Cardiac muscle cell (in vitro differentiated cells and primary cell): ENCODE data around the gene RGS7BP. TPM values are rescaled to one million over a fixed set of nuclear protein-coding genes. Genes with fewer than 3 reads are reported as not detected.

ENCODE experiments used
- DNase-seq, 2 donors: peaks; one replicate each; pipeline versions ENCODE4 v3.0.0 to v3.0.0-alpha.2; 2010 to 2017; ENCODE audit warnings: low read depth in 1 of 2, low spot score in 1 of 2
- H3K27ac ChIP-seq: fragments of 200-600 bp; sonication (generic); 2 replicates; pipeline ENCODE4 v1.5.1; 2016
- H3K27me3 ChIP-seq: fragments of 200-600 bp; sonication (generic); 2 replicates; pipeline ENCODE4 v1.6.0; 2016; ENCODE audit warnings: control low read depth
- H3K36me3 ChIP-seq: fragments of 200-600 bp; sonication (generic); 2 replicates; pipeline ENCODE4 v1.5.1; 2016; ENCODE audit warnings: control low read depth
- H3K4me1 ChIP-seq: fragments of 200-600 bp; sonication (generic); 2 replicates; pipeline ENCODE4 v1.8.1; 2017; ENCODE audit warnings: low read depth, mild to moderate bottlenecking, mixed run types
- H3K4me3 ChIP-seq: fragments of 200-600 bp; sonication (generic); 2 replicates; pipeline ENCODE4 v1.5.1; 2016; ENCODE audit warnings: mild to moderate bottlenecking
- H3K9me3 ChIP-seq: fragments of 200-600 bp; sonication (generic); 2 replicates; pipeline ENCODE4 v1.5.1; 2017; ENCODE audit warnings: low read depth, mild to moderate bottlenecking, control low read depth
- CTCF ChIP-seq: IDR thresholded peaks from 2 replicates; pipeline ENCODE4 v1.5.1; 2012; ENCODE audit warnings: low read depth, mild to moderate bottlenecking, low read length
- polyA plus RNA-seq: library from polyadenylated mRNA; unstranded; fragments of >200 nt; fragmentation: Nextera tagmentation; extraction: Ambion mirVana; gene quantifications from 2 replicates; pipeline ENCODE4 v1.2.1, GENCODE V29; 2016
- total RNA-seq: library from RNA; depleted of rRNA; stranded (reverse); fragments of >200 nt; gene quantifications from 2 replicates; pipeline ENCODE4 v1.2.3, GENCODE V29; 2016

RGS7BP gene
- total and polyA plus RNA-seq, 2 experiments from 2014 or later, result 0.45 TPM; not detected in 1

DNA sequence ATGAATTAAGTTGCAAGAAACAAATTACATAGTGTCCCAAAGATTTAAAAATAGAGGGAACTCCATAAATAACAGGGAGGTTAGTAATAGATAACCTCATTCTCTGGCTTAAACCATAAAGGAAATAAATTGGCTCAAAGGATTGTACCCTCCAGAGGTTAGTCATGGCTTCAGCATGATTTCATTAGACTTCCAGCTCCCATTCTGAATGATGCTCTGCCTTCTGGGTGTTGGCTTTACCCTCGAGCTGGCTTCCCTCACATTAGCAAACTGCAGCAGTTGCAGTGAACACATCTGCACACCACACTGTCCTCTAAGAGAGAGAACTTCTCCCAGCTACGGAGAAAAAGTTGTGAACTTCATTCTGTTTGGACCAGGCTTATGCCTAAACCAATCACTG lies 70.4 kb downstream of the RGS7BP start:
- DNase-seq, result no peak
- Histone ChIP-seq H3K36me3 (no peaks in the 10 kb centered on the region), H3K27ac (no peak overlapping the region), H3K27me3 (no peaks in the 10 kb centered on the region), H3K4me1 (no peaks in the 10 kb centered on the region), H3K9me3 (no peaks in the 10 kb centered on the region), H3K4me3 (no peak overlapping the region)
- TF ChIP-seq CTCF, result no peak

- Histone ChIP-seq H3K36me3 (no peaks in the 10 kb centered on the region), H3K4me3 (no peak overlapping the region), H3K9me3 (no peaks in the 10 kb centered on the region), H3K4me1 (no peaks in the 10 kb centered on the region), H3K27ac (no peak overlapping the region), H3K27me3 (no peaks in the 10 kb centered on the region)
- TF ChIP-seq CTCF, result no peak
- DNase-seq, result no peak
Measured at GRCh38 chr5:64585646-64586045, 79.8 kb downstream of the RGS7BP start.

DNA sequence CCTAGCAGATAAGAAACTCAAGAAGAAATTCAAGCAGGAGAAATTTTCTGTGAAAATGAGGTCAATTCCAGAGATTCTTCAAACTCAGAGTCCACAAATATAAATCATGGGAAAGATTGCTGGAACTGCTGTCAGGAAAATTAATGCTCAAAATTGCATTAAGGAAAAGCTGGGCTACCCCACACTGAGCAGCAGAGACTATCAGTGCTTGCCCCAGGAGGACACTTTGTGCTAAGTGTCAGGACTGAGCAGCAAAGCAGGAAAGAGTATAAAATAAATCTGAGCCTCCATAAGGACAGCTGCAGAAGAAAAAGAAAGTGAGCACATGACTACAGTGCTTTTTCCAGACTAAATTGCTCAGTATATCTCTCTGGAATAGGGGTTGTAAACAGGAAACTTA lies 81.6 kb downstream of the RGS7BP start:
- Histone ChIP-seq H3K4me3 (no peak overlapping the region), H3K4me1 (no peaks in the 10 kb centered on the region), H3K36me3 (no peaks in the 10 kb centered on the region), H3K27me3 (no peaks in the 10 kb centered on the region), H3K27ac (no peak overlapping the region), H3K9me3 (no peaks in the 10 kb centered on the region)
- no peak for TF ChIP-seq CTCF
- no peak for DNase-seq

DNA sequence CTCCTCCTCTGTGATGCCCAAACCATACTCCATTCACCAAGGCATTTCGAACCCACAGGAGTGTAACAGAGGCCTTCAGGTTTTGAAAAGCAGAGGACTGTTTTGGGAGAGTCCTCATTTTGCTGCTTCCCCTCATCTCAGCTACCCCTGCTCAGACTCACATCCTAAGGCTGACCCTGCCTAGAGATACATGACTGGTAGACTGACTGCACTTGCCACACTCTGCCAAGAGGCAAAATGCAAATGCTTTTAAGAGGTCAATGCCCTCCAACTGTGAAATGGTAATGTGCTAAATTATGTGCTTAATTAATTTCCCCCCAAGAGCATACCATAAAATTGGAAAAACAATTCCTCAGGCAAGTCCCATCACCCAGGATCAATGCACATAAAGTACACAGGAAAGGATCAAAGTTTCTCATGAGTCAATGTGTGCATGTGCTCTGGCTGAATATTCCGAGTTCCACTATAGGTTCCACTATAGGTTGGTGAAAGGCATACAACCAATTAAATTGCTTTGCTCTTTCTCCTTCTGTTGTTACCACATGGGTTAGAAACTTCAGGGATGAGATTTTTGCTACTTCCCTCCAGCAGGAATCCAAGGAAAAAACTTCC lies 87.0 kb downstream of the RGS7BP start:
- TF ChIP-seq CTCF, result no peak

GRCh38 chr5:64594025-64594424 lies 88.2 kb downstream of the RGS7BP start:
- H3K9me3 ChIP-seq, result no peaks in the 10 kb centered on the region
- no peak overlapping the region for H3K4me3 ChIP-seq
- no peak for DNase-seq
- no peaks in the 10 kb centered on the region for H3K4me1 ChIP-seq
- no peaks in the 10 kb centered on the region for H3K27me3 ChIP-seq
- H3K36me3 ChIP-seq, result no peaks in the 10 kb centered on the region
- no peak overlapping the region for H3K27ac ChIP-seq
- no peak for TF ChIP-seq CTCF

More for the DNA sequence above, 87.0 kb downstream of the RGS7BP start:
- no peak overlapping the region for H3K4me3 ChIP-seq
- no peaks in the 10 kb centered on the region for H3K4me1 ChIP-seq
- H3K27ac ChIP-seq, result no peak overlapping the region
- H3K27me3 ChIP-seq, result no peaks in the 10 kb centered on the region
- H3K9me3 ChIP-seq, result no peaks in the 10 kb centered on the region
- DNase-seq, result no peak
- no peaks in the 10 kb centered on the region for H3K36me3 ChIP-seq

DNA sequence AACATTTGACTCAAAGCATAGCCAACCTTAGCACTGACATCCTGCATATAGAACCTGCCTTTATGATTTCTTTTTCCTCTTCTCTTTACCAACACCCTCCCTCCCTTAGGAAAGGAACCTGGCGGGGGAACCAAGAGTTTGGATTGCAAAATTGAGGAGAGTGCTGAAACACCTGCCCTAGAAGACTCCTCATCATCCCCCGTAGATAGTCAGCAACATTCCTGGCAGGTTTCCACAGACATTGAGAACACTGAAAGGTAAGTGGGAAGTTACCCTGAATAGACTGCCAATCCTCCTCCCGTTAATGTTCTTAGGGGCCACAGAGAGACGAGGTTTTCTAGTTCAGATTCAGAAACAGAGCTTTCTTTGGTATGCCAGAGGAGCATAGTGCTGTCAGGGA lies 88.8 kb downstream of the RGS7BP start:
- Histone ChIP-seq H3K9me3 (no peaks in the 10 kb centered on the region), H3K27me3 (no peaks in the 10 kb centered on the region), H3K36me3 (no peaks in the 10 kb centered on the region), H3K4me1 (no peaks in the 10 kb centered on the region), H3K4me3 (no peak overlapping the region), H3K27ac (no peak overlapping the region)
- TF ChIP-seq CTCF, result no peak
- DNase-seq, result no peak
